Stimulated activated CD8-positive, alpha-beta memory T cell treated with anti-CD3 and anti-CD28 coated beads, Interleukin-15, amount 100 ng/mL, for 48 hours (primary cell): ENCODE measurements around the gene SMIM36.
"Not testable (repeated sequence)": the region's sequence is repeated elsewhere in the genome, so short reads cannot be mapped to it uniquely, and the experiment has no call there.

Experiments
- DNase-seq, 2 donors: peaks; one replicate each; pipeline ENCODE4 v3.0.0-alpha.2; 2020; ENCODE audit warnings: low read depth in 2 of 2

SMIM36 gene

DNA sequence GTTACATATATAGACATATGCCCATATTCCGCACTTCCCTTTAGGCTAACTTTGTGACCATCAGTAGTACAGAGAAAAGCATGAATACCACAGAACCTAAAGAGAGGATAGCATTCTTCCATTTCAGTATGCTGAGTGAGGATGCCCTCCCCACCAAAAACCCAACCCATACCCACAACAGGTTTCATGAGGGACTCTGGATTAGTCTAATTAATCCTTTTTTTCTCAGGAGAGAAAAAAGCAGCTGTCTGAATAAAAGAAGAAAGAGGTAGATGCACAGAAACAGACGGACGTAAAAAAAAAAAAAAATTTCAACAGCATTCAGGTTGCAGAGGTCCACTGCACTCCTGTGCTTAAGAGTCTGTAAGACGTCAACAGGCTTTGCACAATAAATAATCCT lies 96.3 kb downstream of the SMIM36 start:
- no peak for DNase-seq

GRCh38 chr17:55413825-55414489 lies 97.3 kb downstream of the SMIM36 start:
- DNase-seq: no peak

- no peak for DNase-seq
Observed at GRCh38 chr17:55411463-55411855, 99.8 kb downstream of the SMIM36 start.

GRCh38 chr17:55410722-55411462 lies 100.4 kb downstream of the SMIM36 start:
- DNase-seq: no peak

DNA sequence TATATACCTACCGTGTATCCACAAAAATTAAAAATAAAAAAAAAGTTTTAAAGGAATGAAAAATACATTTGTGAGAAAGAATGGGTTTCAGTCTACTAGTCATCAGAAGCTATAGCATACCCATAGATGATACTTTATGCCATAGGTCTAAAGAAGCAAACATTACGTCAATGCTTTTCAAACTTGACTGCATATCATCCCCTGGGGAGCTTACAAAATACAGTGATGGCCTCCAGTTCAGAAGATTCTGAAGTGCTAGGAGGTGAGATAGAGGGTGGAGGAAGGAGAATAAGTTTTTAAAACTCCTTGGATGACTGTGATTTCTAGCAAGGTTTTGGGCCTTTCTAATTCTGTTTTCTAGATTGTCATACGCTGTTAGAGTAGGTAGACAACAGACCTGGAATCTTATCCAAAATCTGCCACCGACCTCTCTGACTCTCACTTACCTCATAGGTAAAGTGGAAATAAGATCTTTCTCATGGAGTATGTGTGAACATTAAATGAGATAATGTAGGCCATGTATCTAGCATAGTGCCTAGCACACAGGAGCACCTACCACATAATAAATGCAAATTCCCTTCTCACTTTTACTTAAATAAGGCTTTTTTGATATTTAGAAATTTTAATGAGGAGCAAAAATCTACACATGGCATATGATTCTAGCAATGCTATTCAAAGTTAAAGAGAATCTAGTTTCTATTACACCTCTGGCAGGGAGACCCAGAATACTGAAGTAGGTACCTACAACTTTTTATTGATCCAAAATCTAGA lies 102.0 kb downstream of the SMIM36 start:
- DNase-seq: no peak

GRCh38 chr17:55407641-55408566 lies 103.3 kb downstream of the SMIM36 start:
- DNase-seq: no peak

DNA sequence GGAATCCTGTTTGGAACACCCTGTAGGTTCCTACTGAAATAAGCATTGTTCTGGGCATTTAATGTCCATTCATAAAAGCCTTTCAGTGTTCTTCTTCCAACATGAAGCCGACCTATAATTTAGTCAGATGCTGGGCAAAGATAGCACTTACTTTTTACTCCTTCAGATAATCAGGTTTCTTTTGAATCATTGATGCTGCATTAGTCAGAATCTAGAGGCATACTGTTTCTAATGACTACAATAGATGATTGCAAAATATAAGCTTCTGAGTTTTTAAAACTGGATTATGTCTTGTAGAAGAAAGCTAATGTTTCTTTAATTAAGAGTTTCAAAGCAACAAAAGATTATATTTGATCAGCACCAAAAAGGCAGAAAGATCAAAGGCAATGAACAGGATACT lies 105.7 kb downstream of the SMIM36 start:
- no peak for DNase-seq

DNA sequence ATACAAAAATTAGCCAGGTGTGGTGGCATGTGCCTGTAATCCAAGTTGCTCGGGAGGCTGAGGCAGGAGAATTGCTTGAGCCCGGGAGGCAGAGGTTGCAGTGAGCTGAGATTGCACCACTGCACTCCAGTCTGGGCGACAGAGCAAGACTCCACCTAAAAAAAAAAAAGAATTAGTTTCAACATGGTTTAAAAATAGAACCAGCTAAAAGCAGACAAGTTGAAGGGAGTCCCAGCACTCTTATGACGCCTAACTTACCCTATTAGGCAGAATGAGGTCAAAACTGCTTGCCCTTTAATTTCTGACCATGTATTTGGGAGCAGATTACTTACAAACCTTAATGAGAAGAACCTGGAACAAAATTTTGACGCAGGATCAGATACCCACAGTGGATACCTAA lies 107.1 kb downstream of the SMIM36 start:
- not testable (repeated sequence) for DNase-seq

DNA sequence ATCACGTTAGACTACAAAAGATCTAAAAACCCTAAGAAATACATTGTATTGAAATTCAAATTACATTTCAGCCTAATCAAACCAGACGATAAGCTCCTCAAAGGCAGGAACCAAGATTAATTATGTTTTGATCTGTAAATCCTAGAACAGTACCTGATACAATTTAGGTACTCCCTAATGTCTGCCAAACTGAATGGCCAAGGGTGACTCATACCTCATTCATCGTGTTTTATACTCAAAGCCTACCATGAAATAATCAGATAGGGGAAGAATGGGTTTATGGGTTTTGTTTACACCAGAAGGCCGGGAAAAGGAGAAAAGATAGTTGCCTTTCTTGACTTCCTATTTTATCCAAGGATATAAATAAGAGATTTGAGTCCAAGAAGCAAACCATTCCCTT lies 108.9 kb downstream of the SMIM36 start:
- DNase-seq: no peak
